Erythroblast (primary cell): ENCODE measurements around the gene NFYC.

Source experiments
- GATA1 ChIP-seq: IDR thresholded peaks from 2 replicates; pipeline ENCODE4 v1.6.1; 2011; ENCODE audit warnings: low read depth, mild to moderate bottlenecking, control low read depth, low read length, moderate library complexity
- POLR2A ChIP-seq: IDR thresholded peaks from 2 replicates; pipeline ENCODE4 v1.6.1; 2011; ENCODE audit warnings: mild to moderate bottlenecking, low read length

DNA sequence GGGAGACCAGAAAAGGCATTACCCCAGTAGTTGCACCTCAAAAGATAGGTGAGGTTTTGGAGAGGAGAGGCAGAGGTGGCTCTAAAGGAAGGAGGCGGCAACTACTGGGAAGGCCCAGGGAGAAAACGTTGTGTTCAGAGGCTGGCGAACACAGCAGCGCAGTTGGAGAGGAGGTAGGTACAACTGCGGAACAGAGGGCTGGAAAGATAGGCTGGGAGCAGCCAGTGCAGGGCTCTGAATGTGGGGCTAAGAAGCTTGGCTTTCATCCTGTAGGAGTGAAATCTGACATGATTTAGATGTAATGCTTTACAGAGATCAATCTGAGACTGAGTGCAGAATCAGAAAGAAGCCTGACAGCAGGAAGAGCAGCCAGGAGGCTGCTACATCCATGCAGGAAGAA is 39.0 kb upstream of the NFYC start:
- TF ChIP-seq POLR2A (no peak), GATA1 (no peak)
